HepG2 (cell line): Measurements from ENCODE around the gene ST6GALNAC6.

Experiments
- FIP1L1 ChIP-seq: fragments of 200-400 bp; formaldehyde crosslinking; IDR thresholded peaks from 2 replicates; pipeline ENCODE4 v1.6.1; 2018; ENCODE audit warnings: low read depth, mild to moderate bottlenecking, low read length, moderate library complexity, borderline replicate concordance; ENCODE audit not compliant: insufficient read depth
- GATAD1 ChIP-seq: IDR thresholded peaks from 2 replicates; pipeline ENCODE4 v1.6.1; 2016; ENCODE audit warnings: missing genetic modification reagents, missing compliant biosample characterization
- HCFC1 ChIP-seq: fragments of 150-350 bp; IDR thresholded peaks from 2 replicates; pipeline ENCODE4 v1.6.1; 2014; ENCODE audit warnings: low read depth, low read length
- HDAC1 ChIP-seq: sonication (generic); formaldehyde crosslinking; IDR thresholded peaks from 2 replicates; pipeline ENCODE4 v1.5.1; 2020; ENCODE audit warnings: mild to moderate bottlenecking, missing genetic modification reagents
- NRL ChIP-seq: sonication (generic); formaldehyde crosslinking; IDR thresholded peaks from 2 replicates; pipeline ENCODE4 v1.5.0; 2020; ENCODE audit warnings: missing genetic modification reagents, mild to moderate bottlenecking, moderate library complexity, borderline replicate concordance
- PAX8 ChIP-seq: sonication (generic); formaldehyde crosslinking; IDR thresholded peaks from 2 replicates; pipeline ENCODE4 v1.8.0; 2022; ENCODE audit warnings: mild to moderate bottlenecking, missing genetic modification reagents, borderline replicate concordance
- SOX6 ChIP-seq, 2 experiments: fragments of 450-650 bp in 1 of 2; sonication (generic) in 1 of 2; formaldehyde crosslinking in 1 of 2; IDR thresholded peaks; 2 replicates each; pipeline versions ENCODE4 v1.4.0 to v1.6.1; 2017 to 2020; ENCODE audit warnings: antibody characterized with exemption in 1 of 2, mild to moderate bottlenecking in 1 of 2, missing genetic modification reagents in 1 of 2
- ZFP36 ChIP-seq: fragments of 150-350 bp; IDR thresholded peaks from 2 replicates; pipeline ENCODE4 v1.6.1; 2018; ENCODE audit warnings: borderline replicate concordance, low read length, low read depth; ENCODE audit not compliant: partially characterized antibody
- TF ChIP-seq, protein P1 (sequence below): sonication (generic); formaldehyde crosslinking; IDR thresholded peaks from 2 replicates; pipeline ENCODE4 v1.4.0; 2020; ENCODE audit warnings: missing genetic modification reagents, mild to moderate bottlenecking, borderline replicate concordance

DNA sequence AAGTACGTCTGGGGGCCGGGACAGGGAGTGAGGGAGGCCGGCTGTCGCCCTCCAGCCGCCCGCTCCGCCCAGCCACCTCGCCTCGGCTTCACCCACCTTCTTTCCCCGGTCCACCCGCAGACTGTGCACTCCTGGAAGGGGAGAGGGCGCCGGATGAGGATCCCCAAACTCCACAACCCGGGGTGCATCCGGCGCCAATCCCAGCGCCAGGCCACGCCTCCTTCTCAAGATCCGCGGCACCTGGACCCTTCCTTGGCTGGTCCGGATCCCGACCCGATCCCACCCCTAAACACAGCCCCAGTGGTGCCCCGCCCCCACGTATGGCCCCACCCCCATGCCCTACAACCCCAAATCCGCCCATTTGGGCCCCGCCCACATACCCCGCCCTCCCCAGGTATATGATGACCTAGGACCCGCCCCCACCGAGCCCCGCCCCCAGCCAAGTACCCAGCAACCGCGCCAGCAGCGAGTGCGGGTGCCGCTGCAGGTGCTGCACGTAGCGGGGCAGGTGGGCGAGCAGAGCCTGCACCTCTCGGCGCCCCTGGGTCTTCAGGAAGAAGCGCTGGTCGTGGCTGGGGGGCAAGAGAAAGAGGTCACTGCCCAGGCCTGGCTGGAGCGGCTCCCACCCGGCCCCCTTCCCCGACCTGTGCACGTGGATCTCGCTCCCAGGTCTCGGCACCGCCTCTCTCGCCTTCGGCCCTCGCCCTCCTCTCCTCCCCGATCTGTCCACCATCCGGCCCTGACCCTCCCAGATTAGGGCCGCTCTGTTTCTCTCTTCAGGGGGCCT lies 28.0 kb upstream of the ST6GALNAC6 start:
- no peak for TF ChIP-seq HDAC1 (CRISPR knock-in tag)
- no peak for TF ChIP-seq ZFP36
- TF ChIP-seq FIP1L1, result no peak
- no peak for TF ChIP-seq HCFC1
- no peak for TF ChIP-seq GATAD1 (CRISPR knock-in tag)
- TF ChIP-seq, protein P1, sequence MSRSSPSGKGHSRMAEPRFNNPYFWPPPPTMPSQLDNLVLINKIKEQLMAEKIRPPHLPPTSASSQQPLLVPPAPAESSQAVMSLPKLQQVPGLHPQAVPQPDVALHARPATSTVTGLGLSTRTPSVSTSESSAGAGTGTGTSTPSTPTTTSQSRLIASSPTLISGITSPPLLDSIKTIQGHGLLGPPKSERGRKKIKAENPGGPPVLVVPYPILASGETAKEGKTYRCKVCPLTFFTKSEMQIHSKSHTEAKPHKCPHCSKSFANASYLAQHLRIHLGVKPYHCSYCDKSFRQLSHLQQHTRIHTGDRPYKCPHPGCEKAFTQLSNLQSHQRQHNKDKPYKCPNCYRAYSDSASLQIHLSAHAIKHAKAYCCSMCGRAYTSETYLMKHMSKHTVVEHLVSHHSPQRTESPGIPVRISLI, result no peak
- TF ChIP-seq PAX8 (CRISPR knock-in tag), result no peak
- TF ChIP-seq SOX6 (IDR thresholded peaks at IDR 0.05), result no peak
- TF ChIP-seq SOX6 (CRISPR knock-in tag; IDR thresholded peaks at IDR 0.05), result no peak
- TF ChIP-seq NRL (CRISPR knock-in tag), result no peak
